ENCODE data around the gene SLAMF1.

Gene SLAMF1

DNA sequence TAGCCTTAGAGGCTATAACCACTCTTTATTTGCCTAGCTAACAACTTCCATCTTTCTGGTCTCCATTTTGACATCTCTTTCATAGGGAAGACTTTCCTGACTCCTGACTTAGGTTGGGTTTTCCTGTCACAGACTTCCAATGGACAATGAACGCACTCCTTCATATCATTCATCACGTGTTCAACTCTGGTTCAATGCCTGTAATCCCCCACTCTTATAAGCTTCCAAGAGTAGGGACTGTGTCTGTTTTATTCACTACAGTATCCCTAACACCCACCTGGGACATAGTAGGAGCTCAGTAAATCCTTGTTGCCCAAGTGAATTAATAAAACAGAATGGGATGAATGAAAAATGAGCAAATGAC lies 4.6 kb downstream of the SLAMF1 start:
- Histone ChIP-seq H3F3A (ENCODE audit: insufficient read depth) (peaks cover 11% of the 10 kb centered on the region), H3K79me2 (ENCODE audit: insufficient read depth, low read length) (peaks cover 85% of the 10 kb centered on the region), H3K27me3 (ENCODE audit: low read length) (no peaks in the 10 kb centered on the region), H3K9me3 (ENCODE audit: insufficient read depth, low read length) (no peaks in the 10 kb centered on the region), H3K27ac (ENCODE audit: low read depth, low read length) (peak overlapping the region; percentile 82), H2AFZ (ENCODE audit: low read depth, low read length, severe bottlenecking) (no peak overlapping the region), H3K4me2 (ENCODE audit: low read depth, low read length, poor library complexity, severe bottlenecking) (peak overlapping the region; percentile 70), H3K9ac (ENCODE audit: low read length) (0 out of 2 replicates have a peak overlapping the region, but pooled peaks have one; percentile 12), H3K36me3 (ENCODE audit: low read length) (no peaks in the 10 kb centered on the region; the same call in 1 of the 2 replicates), H4K20me1 (ENCODE audit: low read depth, low read length) (no peaks in the 10 kb centered on the region), H3K4me3 (ENCODE audit: insufficient read depth, low read length, poor library complexity, severe bottlenecking) (peak overlapping the region; percentile 69), H3K9me2 (replicated peaks; ENCODE audit: insufficient read depth, low read length) (no peaks in the 10 kb centered on the region)
- TF ChIP-seq, protein P1, sequence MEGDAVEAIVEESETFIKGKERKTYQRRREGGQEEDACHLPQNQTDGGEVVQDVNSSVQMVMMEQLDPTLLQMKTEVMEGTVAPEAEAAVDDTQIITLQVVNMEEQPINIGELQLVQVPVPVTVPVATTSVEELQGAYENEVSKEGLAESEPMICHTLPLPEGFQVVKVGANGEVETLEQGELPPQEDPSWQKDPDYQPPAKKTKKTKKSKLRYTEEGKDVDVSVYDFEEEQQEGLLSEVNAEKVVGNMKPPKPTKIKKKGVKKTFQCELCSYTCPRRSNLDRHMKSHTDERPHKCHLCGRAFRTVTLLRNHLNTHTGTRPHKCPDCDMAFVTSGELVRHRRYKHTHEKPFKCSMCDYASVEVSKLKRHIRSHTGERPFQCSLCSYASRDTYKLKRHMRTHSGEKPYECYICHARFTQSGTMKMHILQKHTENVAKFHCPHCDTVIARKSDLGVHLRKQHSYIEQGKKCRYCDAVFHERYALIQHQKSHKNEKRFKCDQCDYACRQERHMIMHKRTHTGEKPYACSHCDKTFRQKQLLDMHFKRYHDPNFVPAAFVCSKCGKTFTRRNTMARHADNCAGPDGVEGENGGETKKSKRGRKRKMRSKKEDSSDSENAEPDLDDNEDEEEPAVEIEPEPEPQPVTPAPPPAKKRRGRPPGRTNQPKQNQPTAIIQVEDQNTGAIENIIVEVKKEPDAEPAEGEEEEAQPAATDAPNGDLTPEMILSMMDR (IDR thresholded peaks at IDR 0.05; ENCODE audit: insufficient read depth, low read length, poor library complexity, severe bottlenecking) = no peak
- TF ChIP-seq EZH2phosphoT487 (conservative IDR thresholded peaks at IDR 0.05; ENCODE audit: low read length) = no peak

DNA sequence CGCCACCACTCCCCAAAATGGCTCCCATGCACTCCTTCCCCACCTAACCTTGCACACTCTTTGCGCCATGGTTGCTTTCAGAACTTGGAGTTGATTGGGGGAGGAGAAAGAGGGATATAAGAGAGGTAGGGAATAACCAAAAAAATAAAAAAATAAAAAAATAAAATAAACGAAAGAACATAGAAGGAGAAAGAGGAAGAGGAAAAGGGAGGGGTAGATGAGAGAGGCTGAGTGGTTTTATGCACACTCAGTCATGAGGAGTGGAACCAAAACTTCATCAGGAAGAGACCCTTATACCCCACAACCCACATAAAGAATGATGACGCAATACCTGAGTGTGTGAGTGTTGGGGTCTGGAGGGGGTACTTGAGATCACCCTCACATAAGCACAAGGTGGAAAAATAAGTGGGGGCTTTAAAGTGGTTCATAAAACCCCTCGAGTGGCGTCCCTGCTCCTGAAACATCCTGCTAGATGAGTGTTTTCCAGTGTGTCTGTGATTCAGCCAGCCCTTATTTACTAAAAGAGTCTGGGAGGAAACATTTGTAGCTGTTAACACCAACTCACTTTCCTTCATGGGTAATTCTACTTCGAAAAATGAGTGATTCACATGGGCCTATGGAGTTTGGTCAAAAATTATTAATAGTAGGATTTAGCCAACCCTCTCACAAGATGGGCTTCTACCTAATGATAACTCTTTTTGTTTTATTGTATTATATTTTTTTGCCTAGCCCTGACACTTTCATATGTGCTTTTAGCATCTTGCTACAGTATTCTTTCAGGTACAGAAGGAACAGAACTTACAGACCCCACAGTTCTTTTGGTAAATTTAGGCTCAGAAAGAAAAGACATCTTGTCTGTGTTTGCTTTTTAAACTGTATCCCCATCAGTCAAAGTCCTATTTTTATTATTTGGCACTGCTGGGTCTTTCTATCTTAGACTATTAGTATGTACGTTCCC lies 5.2 kb downstream of the SLAMF1 start:
- H3F3A ChIP-seq (ENCODE audit: insufficient read depth) = peaks cover 11% of the 10 kb centered on the region
- no peaks in the 10 kb centered on the region; the same call in 1 of the 2 replicates for H3K36me3 ChIP-seq (ENCODE audit: low read length)
- peaks cover 78% of the 10 kb centered on the region for H3K79me2 ChIP-seq (ENCODE audit: insufficient read depth, low read length)
- no peaks in the 10 kb centered on the region for H4K20me1 ChIP-seq (ENCODE audit: low read depth, low read length)
- H3K9me3 ChIP-seq (ENCODE audit: insufficient read depth, low read length) = no peaks in the 10 kb centered on the region
- no peak overlapping the region for H3K4me3 ChIP-seq (ENCODE audit: insufficient read depth, low read length, poor library complexity, severe bottlenecking)
- 0 out of 2 replicates have a peak overlapping the region, but pooled peaks have one; percentile 12 for H3K9ac ChIP-seq (ENCODE audit: low read length)
- TF ChIP-seq, protein P1 (IDR thresholded peaks at IDR 0.05; ENCODE audit: insufficient read depth, low read length, poor library complexity, severe bottlenecking) = no peak
- no peak for TF ChIP-seq EZH2phosphoT487 (conservative IDR thresholded peaks at IDR 0.05; ENCODE audit: low read length)
- no peak overlapping the region for H2AFZ ChIP-seq (ENCODE audit: low read depth, low read length, severe bottlenecking)
- H3K9me2 ChIP-seq (replicated peaks; ENCODE audit: insufficient read depth, low read length) = no peaks in the 10 kb centered on the region
- peak overlapping the region; percentile 82 for H3K27ac ChIP-seq (ENCODE audit: low read depth, low read length)
- peak overlapping the region; percentile 70 for H3K4me2 ChIP-seq (ENCODE audit: low read depth, low read length, poor library complexity, severe bottlenecking)
- no peaks in the 10 kb centered on the region for H3K27me3 ChIP-seq (ENCODE audit: low read length)

DNA sequence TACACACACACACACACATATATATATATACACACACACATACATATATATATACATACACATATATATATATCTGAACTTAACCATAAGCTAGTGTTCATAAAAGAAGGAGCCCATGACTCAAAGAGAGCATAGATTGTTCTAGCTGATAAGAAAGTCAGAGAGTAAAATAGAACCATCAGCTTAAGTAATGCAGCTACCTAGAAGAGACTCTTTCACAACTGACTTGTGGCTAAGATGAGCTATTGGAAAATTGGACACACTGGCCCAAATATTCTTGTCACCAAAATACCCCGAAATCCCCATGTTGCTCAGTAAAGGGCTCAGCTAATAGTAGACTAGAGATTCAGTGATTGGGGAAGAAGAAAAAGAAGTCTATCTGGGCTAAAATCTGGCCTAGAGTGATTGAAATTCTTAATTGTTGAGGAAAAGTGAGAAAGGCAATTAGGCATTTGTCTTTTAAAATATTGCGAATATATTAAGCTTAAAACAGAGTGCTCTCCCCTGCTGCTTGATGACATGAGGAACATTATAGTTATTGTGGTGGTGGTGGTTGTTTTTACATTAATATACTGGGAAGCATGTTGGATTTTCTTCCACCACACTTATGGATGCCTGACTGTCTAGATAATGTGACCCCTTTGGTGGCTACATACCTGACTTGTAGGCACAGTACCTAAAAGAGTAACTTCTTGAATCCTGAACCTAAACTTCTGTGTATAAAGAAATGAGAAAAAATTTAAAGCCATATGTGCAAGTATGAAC lies 6.3 kb downstream of the SLAMF1 start:
- Histone ChIP-seq H3K4me3 (ENCODE audit: insufficient read depth, low read length, poor library complexity, severe bottlenecking) (peak overlapping the region; percentile 8), H3K36me3 (ENCODE audit: low read length) (no peaks in the 10 kb centered on the region; the same call in 1 of the 2 replicates), H3K9me3 (ENCODE audit: insufficient read depth, low read length) (no peaks in the 10 kb centered on the region), H3K4me2 (ENCODE audit: low read depth, low read length, poor library complexity, severe bottlenecking) (peak overlapping the region; percentile 70), H3K27me3 (ENCODE audit: low read length) (no peaks in the 10 kb centered on the region), H3K27ac (ENCODE audit: low read depth, low read length) (peak overlapping the region; percentile 82), H4K20me1 (ENCODE audit: low read depth, low read length) (no peaks in the 10 kb centered on the region), H2AFZ (ENCODE audit: low read depth, low read length, severe bottlenecking) (no peak overlapping the region), H3K9me2 (replicated peaks; ENCODE audit: insufficient read depth, low read length) (no peaks in the 10 kb centered on the region), H3F3A (ENCODE audit: insufficient read depth) (peaks cover 11% of the 10 kb centered on the region), H3K9ac (ENCODE audit: low read length) (no peak overlapping the region), H3K79me2 (ENCODE audit: insufficient read depth, low read length) (peaks cover 68% of the 10 kb centered on the region)
- TF ChIP-seq, protein P1 (IDR thresholded peaks at IDR 0.05; ENCODE audit: insufficient read depth, low read length, poor library complexity, severe bottlenecking) = no peak
- no peak for TF ChIP-seq EZH2phosphoT487 (conservative IDR thresholded peaks at IDR 0.05; ENCODE audit: low read length)
